HG03520 (cell line): ENCODE data around the gene ATG7.

Experiments
- ATAC-seq: cut with Tn5 transposase; IDR thresholded peaks from one replicate; pipeline ENCODE4 v1.9.1; 2021; ENCODE audit warnings: mild to moderate bottlenecking, moderate library complexity; ENCODE audit not compliant: unreplicated experiment

Gene ATG7

DNA sequence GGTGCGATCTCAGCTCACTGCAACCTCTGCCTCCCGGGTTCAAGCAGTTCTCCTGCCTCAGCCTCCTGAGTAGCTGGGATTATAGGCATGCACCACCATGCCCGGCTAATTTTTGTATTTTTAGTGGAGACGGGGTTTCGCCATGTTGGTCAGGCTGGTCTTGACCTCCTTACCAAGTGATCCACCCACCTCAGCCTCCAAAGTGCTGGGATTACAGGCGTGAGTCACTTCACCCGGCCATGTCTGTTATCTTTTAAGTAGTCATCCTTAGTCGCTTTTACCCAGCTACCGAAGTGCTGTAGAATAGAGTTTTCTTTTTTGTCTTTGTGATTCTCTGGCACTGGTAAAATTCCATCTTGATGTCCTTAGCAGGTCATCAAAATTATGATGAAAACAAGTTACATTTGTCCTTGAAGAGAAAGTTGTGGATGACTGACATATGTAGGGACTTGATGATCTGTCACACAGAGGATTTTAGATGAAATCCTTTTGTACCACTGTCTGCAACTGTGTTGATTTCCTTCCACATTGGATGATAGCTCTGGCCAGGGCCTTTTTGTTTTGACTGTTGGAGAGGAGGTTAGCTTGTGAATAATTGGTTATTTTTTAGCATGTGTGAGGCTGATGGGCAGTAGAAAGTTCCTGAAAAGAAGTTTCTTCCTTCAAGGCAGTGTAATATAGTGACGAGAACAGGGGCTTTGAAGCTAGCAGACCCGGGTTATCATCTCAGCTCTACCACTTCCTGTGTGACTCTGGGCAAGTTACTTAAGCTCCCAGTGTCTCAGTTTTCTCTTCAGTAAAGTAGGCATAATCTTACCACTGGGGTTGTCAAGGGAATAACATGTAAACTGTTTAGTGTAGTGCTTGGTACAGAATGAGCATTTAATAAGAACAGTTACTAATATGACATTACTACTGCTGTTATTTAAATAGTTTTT, 18.8 kb downstream of the ATG7 start:
- ATAC-seq, result no peak

DNA sequence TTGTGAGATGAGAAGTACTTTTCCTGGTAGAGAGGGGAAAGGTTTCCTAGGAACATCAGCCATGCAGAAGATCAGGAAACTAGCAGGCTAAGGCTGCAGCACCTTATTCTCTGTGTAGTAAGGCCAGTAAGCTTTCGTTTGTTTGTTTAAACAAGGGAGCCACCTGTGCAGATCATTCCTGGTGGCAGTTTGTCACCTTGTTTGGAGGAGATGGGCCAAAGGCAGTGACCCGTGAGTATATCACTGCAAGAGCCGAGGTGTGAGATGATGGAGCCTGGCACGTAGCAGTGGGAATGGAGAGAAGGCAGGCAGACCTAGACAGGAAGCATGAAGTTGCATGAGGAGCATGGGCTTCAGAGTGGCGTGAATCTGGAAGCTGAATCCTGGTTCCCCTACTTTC, 19.6 kb downstream of the ATG7 start:
- ATAC-seq, result no peak

DNA sequence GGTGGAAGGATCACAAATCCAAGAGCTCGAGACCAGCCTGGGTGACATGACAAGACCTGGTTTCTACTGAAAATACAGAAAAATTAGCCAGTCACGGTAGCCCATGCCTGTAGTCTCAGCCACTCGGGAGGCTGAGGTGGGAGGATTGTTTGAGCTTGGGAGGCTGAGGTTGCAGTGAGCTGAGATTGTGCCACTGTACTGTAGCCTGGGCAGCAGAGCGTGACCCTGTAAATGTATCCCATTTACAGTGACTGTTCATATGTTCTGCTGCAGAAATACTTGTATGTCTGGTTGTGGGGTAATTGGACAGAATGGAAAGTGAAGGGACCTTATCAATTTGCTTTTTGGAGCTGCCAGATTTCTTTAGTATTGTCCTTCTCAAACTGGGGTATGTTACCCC, 24.9 kb downstream of the ATG7 start:
- ATAC-seq, result no peak

DNA sequence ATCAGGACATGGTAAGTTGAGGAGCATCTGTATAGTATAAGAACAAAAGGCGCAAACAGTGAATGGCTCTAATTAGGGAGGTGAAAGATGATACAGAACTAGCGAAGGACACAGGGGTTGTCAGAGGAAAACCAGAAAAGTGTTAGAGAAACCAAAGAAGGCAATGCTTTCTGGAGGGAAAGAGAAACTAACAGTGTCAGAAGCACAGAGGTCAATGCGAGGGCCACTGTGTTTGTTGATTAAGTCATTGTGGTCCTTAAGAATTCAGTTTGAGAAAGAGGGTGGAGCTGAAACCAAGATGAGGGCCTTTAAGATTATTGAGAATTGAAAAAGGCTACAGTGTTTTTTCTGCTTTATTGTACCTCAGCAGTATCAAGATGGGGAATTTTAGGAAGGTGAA, 28.8 kb downstream of the ATG7 start:
- peak; percentile 73 for ATAC-seq

DNA sequence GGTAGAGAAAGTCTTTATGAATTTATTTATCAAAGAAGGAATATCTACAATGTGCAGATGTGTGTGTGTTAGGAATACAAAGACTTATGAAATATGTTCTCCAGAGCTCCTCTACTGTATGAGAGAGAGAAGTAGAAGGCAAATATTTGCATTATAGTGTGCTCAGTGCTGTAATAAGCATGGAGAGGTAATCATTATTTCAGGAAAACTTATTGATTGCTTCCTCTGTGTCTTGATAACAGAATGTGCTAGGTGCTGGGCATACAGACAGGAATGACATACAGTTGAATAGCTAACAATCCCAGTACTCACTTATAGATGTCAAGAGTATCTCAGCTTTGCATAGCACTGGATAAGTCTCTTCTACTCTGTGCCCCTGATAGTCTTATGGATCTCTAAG, 30.2 kb downstream of the ATG7 start:
- no peak for ATAC-seq

DNA sequence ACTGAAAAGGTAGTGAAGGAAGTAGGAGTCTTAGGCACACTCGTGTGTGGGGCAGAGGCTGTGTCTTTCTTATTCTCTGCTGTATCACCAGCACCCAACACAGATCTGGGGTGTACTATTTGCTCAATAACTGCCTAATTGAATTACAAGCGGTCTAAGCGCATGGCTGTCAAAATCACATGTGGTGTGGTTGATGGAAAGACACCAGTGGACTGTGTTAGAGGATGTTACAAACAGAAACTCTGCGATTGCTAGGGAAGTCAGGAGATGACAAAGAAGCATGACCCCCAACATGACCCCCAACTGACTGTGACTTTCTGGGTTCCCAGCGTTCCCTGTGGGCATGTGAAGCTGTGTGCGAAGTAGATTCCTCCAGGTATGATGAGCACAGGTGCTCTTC, 32.0 kb downstream of the ATG7 start:
- no peak for ATAC-seq

DNA sequence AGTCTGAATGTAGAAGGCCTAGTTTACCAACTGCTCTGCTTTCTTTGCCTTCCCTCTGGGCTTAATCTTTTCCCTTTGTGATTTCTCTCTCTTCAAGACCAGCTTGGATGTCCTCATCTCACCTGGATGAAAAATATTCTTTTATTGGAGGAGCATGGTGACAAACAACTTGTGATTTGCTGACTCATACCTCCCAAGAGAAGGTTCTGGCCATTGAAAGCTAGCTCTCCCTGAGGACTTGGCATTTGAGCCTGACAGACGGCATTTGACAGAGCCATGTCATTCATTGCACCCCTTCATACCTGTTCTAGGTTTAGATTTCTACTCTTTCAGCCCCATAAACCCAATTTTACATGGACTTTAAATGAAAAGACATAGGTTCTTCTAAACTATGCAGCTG, 33.3 kb downstream of the ATG7 start:
- no peak for ATAC-seq

DNA sequence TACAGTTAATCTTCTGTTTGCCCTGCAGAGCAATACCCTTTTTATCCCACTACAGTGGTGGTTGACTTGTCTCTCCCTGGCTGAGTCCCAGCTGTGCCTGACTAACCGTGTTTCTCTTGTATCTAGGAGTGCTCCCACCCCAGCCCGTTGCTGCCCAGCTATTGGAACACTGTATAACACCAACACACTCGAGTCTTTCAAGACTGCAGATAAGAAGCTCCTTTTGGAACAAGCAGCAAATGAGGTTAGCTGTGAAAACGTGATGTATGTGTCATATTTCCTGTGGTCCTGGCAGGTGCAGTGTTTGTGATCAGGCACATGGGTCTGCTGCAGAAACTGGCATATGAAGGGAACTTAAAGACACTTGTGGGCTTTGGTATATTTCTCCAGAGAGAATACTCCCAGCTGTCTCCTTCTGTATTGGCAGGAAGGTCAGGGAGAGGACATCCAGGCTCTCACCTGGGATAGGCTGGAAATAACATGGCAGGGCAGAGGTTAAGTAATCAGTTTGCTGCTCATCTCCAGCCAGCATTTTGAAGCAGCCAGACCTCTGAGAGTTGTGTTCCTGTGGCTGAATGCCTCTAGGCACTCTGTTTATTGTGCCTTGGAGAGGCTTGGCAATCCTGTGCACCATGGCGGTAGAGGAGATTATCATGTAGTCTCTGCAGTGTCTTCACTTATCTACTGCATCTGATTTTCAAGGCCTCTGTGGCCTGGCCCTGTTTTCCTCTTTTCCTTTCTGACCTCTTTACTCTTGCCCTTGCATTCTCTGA, 34.8 kb downstream of the ATG7 start:
- ATAC-seq, result no peak

DNA sequence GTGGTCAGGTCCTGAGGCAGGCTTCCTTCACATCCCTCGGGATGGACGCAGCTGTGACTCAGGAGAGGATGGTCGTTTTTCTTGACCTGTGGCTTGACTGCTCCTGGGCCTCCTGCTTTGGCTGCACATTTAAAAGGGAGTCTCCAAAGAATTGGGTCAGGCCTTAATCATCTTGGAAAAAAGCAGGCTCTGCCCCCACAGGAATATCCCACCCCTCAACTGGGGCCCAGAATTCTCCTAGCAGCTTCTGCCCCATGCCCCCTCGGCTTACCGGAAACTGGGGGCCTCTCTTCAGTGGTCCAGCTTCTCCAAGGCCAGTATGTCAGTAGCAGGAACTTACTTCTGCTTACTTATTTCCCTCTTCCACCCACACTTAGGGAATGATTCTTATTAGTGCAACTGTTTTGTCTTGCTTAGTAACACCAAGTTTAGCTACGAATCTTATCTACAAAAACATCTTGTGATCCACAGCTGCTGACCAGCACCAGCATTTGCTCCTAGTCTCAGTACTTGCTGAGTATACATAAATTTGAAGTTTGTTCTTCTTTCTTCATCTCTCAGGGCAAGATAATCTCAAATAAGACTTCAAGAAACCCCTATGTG, 35.7 kb downstream of the ATG7 start:
- ATAC-seq, result no peak

DNA sequence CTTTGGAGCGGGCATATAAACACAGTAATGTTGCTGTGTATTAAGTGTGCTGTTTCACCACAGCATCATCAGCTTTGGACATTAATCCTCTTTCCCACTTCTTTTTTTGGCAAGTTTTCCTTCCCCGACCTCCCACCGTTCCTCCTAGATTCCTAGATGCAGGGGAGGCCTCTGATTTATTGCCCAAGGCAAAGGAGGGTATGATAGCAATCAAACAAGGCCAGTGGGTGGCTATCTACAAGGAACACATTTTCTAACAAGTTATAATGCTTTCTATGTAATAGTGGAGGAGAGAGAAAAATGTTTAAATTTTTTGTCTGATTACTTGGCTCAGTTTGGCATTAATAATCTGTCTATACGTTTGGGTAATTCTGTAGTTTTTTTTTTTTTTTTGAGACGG, 38.1 kb downstream of the ATG7 start:
- no peak for ATAC-seq

DNA sequence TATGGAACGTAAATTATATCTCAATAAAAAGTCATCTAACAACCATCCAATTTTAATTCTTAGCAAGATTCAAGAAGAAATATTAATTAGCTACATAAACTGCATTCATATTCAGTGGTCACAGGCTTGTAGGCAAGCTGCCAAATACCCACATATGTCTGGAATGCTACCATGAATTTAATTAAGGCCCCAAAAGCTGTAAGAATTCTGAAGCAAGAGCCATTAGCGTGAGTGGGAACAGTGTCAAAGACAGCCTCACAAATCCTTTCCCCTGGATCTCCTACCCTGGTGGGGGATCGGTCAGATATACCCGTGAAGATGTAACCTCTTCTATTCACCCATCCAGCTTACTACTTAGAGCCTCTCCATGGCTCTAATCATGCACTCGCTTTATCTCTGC, 40.0 kb downstream of the ATG7 start:
- no peak for ATAC-seq

DNA sequence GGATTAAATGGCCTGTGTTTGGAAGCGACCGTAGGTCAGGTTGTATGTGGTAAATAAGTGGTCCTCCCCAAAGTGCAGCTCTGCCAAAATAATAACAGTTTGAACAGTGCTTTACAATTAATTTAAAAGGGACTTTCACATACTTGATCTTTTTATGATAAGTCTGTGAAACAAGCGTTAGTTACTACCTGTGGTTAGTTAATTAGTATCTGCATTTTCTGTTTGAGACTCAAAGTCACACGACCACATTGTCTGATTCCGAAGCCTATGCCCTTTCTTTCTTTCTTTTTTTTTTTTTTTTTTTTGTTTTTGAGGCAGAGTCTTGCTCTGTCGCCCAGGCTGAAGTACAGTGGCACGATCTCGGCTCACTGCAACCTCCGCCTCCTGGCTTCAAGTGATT, 45.1 kb downstream of the ATG7 start:
- ATAC-seq, result no peak

DNA sequence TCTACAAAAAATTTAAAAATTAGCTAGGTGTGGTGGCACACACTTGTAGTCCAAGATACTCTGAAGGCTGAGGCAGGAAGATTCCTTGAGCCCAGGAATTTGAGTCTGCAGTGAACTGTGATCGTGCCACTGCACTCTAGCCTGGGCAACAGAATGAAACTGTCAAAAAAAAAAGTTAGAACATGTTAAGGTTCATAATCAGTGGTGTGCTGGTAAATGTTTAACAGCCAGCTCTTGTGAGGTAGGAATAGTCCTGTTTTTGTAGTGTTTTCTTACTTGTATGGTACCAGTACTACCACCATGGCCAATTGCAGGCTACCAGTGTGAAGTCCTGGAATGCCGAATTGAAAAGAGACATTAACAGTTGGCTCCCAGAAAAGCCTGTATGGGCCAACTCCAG, 50.7 kb downstream of the ATG7 start:
- no peak for ATAC-seq

DNA sequence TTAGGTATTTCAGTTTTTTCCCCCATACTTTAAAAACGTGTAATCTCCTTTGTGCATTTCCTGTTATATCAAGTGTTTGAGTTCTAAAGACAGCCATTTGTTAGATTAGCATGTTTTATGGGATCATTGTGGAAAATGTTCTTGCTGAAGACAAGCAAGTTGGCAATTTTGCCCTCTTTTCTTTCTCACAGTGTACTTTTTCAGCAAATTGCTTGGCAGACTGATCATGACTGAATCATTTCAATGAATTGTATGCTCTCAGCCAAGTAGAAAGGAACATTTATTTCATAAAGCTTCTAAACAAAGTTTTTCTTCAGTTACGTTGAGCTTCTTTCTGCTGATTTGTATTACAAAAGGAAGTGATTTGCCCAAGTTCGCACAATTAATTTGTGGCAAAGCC, 51.6 kb downstream of the ATG7 start:
- ATAC-seq, result no peak

DNA sequence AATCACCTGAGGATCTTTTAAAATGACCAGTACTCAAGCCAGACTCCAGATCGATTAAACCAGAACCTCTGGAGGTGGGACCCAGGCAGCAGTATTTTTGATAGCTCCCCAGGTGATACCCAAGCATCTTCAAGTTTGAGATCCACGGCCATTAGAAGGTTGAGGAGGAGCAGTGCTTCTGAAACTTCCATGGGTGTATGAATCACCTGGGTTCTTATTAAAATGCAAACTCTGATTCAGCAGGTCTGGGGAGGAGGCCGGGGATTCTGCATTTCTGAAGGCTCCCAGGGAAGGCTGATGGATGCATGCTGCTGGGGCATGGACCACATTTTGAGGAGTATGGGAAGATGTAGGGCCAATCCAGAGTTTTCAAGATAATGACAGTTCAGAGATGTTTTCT, 55.4 kb downstream of the ATG7 start:
- no peak for ATAC-seq

DNA sequence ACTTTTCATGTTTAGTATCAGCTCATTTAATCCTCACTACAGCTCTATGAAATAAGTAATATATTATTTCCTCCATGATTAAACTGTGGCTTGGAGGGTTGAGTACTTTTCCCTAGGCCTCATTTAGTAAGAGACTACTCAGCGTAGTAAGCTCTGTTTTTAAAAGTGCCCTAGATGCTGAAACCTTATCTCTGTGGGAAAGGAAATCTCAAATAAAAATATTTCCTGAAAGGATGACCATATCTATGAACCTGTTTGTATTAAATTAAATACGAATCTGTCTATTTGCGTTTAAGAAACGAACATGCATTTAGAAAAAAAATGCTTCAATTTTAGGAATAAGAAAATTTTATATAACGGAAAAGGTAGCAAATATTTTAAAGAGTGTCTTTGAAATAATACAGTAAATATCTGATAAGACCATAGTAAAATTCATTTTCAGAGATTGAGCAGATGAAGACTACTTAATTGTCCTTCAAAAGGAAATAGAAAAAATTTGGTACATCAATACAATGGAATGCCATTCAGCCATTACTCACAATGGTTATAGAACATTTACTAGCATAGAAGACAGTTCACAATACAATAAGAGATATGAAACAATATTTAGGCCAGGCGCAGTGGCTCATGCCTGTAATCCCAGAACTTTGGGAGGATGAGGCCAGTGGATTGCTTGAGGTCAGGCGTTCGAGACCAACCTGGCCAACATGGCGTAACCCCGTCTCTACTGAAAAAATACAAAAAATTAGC, 56.2 kb downstream of the ATG7 start:
- ATAC-seq, result no peak

DNA sequence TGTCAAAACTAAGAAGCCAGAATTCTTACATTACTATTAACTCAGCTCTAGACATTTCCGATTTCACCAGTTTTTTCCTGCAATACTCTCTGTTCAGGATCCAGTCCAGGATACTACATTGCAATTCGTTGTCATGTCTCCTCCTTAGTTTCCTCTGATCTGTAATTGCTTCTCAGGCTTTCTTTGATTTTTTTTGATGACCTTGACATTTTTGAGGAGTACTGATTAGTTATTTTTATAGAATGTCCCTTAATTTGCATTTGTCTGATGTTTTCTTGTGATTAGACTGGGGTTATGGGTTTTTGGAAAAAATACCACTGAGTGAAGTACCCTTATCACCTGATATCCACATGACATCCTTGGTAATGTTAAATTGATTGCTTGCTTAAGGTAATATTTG, 57.6 kb downstream of the ATG7 start:
- no peak for ATAC-seq

DNA sequence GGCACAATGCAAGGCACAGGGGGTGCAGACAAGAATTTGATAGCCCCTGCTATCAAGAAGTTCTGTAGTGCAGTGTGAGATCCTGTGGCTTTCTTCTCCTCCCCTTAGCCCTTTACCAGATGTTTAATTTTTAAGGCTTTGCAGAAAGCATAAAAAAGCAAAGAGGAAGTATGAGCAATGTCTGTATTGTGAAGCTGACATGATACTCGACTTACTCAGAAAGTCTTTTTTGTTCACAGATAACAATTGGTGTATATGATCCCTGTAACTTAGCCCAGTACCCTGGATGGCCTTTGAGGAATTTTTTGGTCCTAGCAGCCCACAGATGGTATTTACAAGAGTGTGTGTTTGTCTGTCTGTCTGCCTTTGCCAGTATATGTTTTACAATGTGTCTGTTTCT, 58.9 kb downstream of the ATG7 start:
- no peak for ATAC-seq

DNA sequence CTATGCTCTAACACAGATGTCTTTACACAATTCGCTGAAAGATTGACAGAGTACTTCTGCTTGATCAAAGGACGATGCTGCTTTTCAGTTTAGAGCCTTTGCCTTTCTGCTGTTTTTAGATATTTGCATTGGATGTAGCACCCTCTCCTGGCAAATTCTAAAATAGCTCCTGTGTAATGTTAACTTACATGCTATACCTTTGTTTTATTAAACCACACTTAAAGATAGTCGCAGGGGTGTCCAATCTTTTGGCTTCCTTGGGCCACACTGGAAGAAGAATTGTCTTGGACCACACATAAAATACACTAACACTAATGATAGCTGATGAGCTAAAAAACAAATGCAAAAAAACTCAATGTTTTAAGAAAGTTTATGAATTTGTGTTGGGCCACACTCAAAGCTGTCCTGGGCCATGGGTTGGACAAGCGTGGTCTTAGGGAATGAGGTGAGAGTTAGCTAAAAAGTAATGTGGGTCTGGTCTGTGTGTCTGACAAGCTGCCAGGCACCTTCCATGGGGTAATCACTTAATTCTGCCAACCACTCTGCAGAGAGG, 62.9 kb downstream of the ATG7 start:
- no peak for ATAC-seq

DNA sequence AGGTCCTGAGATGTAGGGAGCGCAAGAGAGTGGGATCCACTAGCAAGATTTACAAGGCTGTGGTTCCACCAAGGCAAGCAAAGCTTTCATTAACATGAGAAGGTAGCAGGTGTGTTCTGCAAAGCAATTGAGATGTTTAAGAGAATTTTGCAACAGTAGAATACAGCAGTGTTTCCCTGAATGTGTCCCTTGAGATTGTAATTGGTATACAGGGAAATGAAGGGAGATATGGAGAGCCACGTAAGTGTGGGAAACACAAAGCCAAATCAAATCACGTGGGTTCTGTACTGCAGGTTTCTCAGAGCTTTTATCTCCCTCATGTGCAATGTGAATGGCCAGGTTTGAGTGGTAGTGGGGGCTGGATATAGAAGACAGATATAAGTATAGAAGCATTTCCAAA, 67.3 kb downstream of the ATG7 start:
- no peak for ATAC-seq

DNA sequence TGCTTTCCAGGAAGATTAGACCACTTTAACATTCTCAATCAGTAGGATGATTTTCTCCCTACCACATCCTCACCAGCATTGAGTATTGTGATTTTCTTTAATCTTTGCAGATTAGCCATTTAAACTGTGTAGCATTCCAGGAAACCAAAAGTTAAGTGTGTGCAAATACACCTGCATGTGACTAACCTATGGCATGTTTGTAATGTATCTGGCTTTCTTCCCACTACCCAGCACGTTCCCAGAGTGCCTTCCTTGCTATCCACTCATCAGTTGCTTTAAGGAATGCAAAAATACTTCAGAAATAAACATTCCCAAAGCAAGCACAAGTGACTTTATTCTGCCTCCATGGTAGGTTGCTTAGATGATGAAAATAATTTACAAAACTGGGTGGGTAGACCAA, 74.2 kb downstream of the ATG7 start:
- no peak for ATAC-seq
